Measurements from ENCODE around the gene AKAP6.

The AKAP6 gene

DNA sequence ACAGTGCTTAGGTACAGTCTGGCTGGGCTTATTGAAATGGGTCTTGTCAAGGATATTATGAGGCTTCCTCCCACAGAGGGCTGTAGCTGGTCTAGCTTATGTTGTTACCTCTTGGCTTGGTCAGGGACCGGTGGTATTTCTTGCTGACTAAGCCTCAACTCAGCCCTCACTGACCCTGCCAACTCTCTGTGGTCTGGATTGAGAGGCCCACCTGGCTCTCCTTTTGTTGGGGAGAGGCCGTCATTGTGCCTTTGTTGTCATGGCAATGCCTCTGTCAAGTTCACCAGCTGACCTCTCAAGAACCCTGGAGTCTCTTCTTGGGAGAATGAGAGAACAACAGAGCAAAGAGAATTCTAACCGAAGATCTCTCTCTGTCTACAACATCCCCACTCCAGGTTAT lies 364.0 kb downstream of the AKAP6 start:
- TF ChIP-seq CTCF (IDR thresholded peaks at IDR 0.05; ENCODE audit: borderline replicate concordance, control extremely low read depth, extremely low read depth, insufficient read depth, missing control alignments): no peak
- in situ Hi-C loops (cut with MboI; ENCODE audit: low sequenced_read_pairs, unreplicated experiment): no loop called here
- no peak for DNase-seq (ENCODE audit: low spot score)

GRCh38 chr14:32694795-32695449 lies 365.8 kb downstream of the AKAP6 start:
- no peak for TF ChIP-seq CTCF (IDR thresholded peaks at IDR 0.05; ENCODE audit: borderline replicate concordance, control extremely low read depth, extremely low read depth, insufficient read depth, missing control alignments)
- no peak for DNase-seq (ENCODE audit: low spot score)
- in situ Hi-C loops (cut with MboI; ENCODE audit: low sequenced_read_pairs, unreplicated experiment): no loop called here

GRCh38 chr14:32696325-32697091 lies 367.4 kb downstream of the AKAP6 start:
- in situ Hi-C loops (cut with MboI; ENCODE audit: low sequenced_read_pairs, unreplicated experiment): no loop called here
- TF ChIP-seq CTCF (IDR thresholded peaks at IDR 0.05; ENCODE audit: borderline replicate concordance, control extremely low read depth, extremely low read depth, insufficient read depth, missing control alignments): no peak
- no peak for DNase-seq (ENCODE audit: low spot score)

DNA sequence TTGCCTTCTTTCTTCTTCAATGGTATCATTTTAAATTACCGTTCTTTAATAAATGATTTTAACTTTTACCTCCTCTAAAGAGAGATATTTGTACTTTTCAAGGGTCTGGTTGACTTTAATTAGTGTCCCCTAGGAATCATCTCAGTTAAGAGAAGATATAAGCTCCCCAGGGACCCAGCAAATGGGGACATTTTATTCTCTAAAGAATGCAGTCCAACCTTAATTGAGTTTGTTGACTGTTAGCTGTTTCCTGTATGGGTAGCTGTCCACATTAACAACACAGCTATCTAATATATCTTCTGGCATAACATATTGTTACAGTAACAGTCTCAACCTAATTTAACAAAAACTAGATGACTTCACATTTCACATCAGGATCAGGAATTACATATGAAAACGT lies 368.0 kb downstream of the AKAP6 start:
- TF ChIP-seq CTCF (IDR thresholded peaks at IDR 0.05; ENCODE audit: borderline replicate concordance, control extremely low read depth, extremely low read depth, insufficient read depth, missing control alignments): no peak
- no peak for DNase-seq (ENCODE audit: low spot score)
- in situ Hi-C loops (cut with MboI; ENCODE audit: low sequenced_read_pairs, unreplicated experiment): no loop called here

- TF ChIP-seq CTCF (IDR thresholded peaks at IDR 0.05; ENCODE audit: borderline replicate concordance, control extremely low read depth, extremely low read depth, insufficient read depth, missing control alignments): no peak
- in situ Hi-C loops (cut with MboI; ENCODE audit: low sequenced_read_pairs, unreplicated experiment): no loop called here
- DNase-seq (ENCODE audit: low spot score): no peak
Measured at GRCh38 chr14:32697704-32698103, 368.6 kb downstream of the AKAP6 start.

- no peak for TF ChIP-seq CTCF (IDR thresholded peaks at IDR 0.05; ENCODE audit: borderline replicate concordance, control extremely low read depth, extremely low read depth, insufficient read depth, missing control alignments)
- no peak for DNase-seq (ENCODE audit: low spot score)
- in situ Hi-C loops (cut with MboI; ENCODE audit: low sequenced_read_pairs, unreplicated experiment): no loop called here
Measured at GRCh38 chr14:32698831-32699230, 369.7 kb downstream of the AKAP6 start.

Data from GM13976 (cell line).